SK-N-SH (cell line): ENCODE data around the gene SCTR. TPM values are rescaled to one million over a fixed set of nuclear protein-coding genes. Genes with fewer than 3 reads are reported as not detected.

Source experiments
- CTCF ChIA-PET: fragments of 300-600, 350-600 bp; formaldehyde crosslinking; extraction: SDS; loops from one replicate; lab custom pipeline; 2021; lab: Yijun Ruan, JAX
- POLR2A ChIA-PET: fragments of 350-600 bp; sonication (Branson Sonifier 250); formaldehyde crosslinking; extraction: SDS; loops from one replicate; lab custom pipeline; 2020; ENCODE audit warnings: antibody characterized with exemption, inconsistent platforms; lab: Yijun Ruan, JAX
- DNase-seq: peaks from one replicate; pipeline ENCODE4 v3.0.0; 2012
- H2AFZ ChIP-seq: fragments of 200-600 bp; sonication (generic); 2 replicates; pipeline ENCODE4 v1.8.1; 2016; ENCODE audit warnings: antibody characterized with exemption, mild to moderate bottlenecking, low read depth
- H3F3A ChIP-seq: fragments of 200-600 bp; sonication (generic); replicated peaks from 2 replicates; pipeline ENCODE3; 2016; ENCODE audit warnings: antibody characterized with exemption, mild to moderate bottlenecking; ENCODE audit not compliant: insufficient read depth
- H3K27ac ChIP-seq, 2 experiments: fragments of 200-500 bp in 1 of 2; fragments of 200-600 bp in 1 of 2; sonication (Bioruptor generic) in 1 of 2; sonication (generic), shearing (Covaris generic) in 1 of 2; 2 replicates each; pipeline versions ENCODE4 v1.5.1 to v1.6.1; 2014 to 2016; ENCODE audit warnings: low read depth in 2 of 2, inconsistent platforms in 1 of 2, low read length in 1 of 2, mild to moderate bottlenecking in 1 of 2, mixed read lengths in 1 of 2
- H3K27me3 ChIP-seq: fragments of 200-600 bp; sonication (generic), shearing (Covaris generic); 2 replicates; pipeline ENCODE4 v1.6.1; 2016; ENCODE audit warnings: mixed run types; ENCODE audit not compliant: insufficient read depth
- H3K36me3 ChIP-seq, 2 experiments: fragments of 200-500 bp in 1 of 2; fragments of 200-600 bp in 1 of 2; sonication (Bioruptor generic) in 1 of 2; sonication (generic) in 1 of 2; replicated peaks in 1 of 2; 2 replicates each; pipeline versions ENCODE3 to v1.5.1; 2014 to 2016; ENCODE audit warnings: low read length in 1 of 2, mild to moderate bottlenecking in 1 of 2; ENCODE audit not compliant: insufficient read depth in 2 of 2, control insufficient read depth in 1 of 2
- H3K4me1 ChIP-seq, 2 experiments: fragments of 200-500 bp in 1 of 2; fragments of 200-600 bp in 1 of 2; sonication (Bioruptor generic) in 1 of 2; sonication (generic), shearing (Covaris generic) in 1 of 2; 2 replicates each; pipeline versions ENCODE4 v1.5.1 to v1.6.1; 2014 to 2016; ENCODE audit warnings: low read depth in 1 of 2, low read length in 1 of 2, mixed run types in 1 of 2; ENCODE audit not compliant: insufficient read depth in 2 of 2, control insufficient read depth in 1 of 2
- H3K4me2 ChIP-seq: fragments of 200-600 bp; sonication (generic), shearing (Covaris generic); 2 replicates; pipeline ENCODE4 v1.6.1; 2017; ENCODE audit warnings: mixed run types
- H3K4me3 ChIP-seq, 2 experiments: fragments of 200-500 bp in 1 of 2; fragments of 200-600 bp in 1 of 2; sonication (Bioruptor generic) in 1 of 2; sonication (generic), shearing (Covaris generic) in 1 of 2; 2 replicates each; pipeline versions ENCODE4 v1.5.1 to v1.8.1; 2014 to 2016; ENCODE audit warnings: low read depth in 2 of 2, inconsistent platforms in 1 of 2, low read length in 1 of 2, mild to moderate bottlenecking in 1 of 2, mixed read lengths in 1 of 2, moderate library complexity in 1 of 2
- H3K79me2 ChIP-seq: fragments of 200-600 bp; sonication (generic); 2 replicates; pipeline ENCODE4 v1.8.1; 2017; ENCODE audit warnings: mild to moderate bottlenecking; ENCODE audit not compliant: insufficient read depth
- H3K9ac ChIP-seq: fragments of 200-600 bp; sonication (generic); 2 replicates; pipeline ENCODE4 v1.6.1; 2017; ENCODE audit warnings: mixed run types
- H3K9me2 ChIP-seq: fragments of 200-600 bp; sonication (generic); 2 replicates; pipeline ENCODE4 v1.6.1; 2017; ENCODE audit warnings: mixed run types
- H3K9me3 ChIP-seq: fragments of 200-600 bp; sonication (generic); 2 replicates; pipeline ENCODE4 v1.6.1; 2017; ENCODE audit warnings: mixed run types, mild to moderate bottlenecking, moderate library complexity
- H4K20me1 ChIP-seq: fragments of 200-600 bp; sonication (generic); 2 replicates; pipeline ENCODE4 v1.6.1; 2017; ENCODE audit warnings: mild to moderate bottlenecking, mixed run types; ENCODE audit not compliant: insufficient read depth
- CHD2 ChIP-seq: fragments of 150-350 bp; IDR thresholded peaks from 2 replicates; pipeline ENCODE4 v1.6.1; 2018; ENCODE audit warnings: low read length; ENCODE audit not compliant: partially characterized antibody
- ELF1 ChIP-seq: IDR thresholded peaks from 2 replicates; pipeline ENCODE4 v1.4.0; 2012
- EP300 ChIP-seq, 2 experiments: IDR thresholded peaks; 2 replicates each; pipeline versions ENCODE4 v1.4.0 to v1.6.1; 2012; ENCODE audit warnings: borderline replicate concordance in 1 of 2, low read depth in 1 of 2, low read length in 1 of 2
- EZH2phosphoT487 ChIP-seq: fragments of 200-600 bp; sonication (generic); IDR thresholded peaks from 2 replicates; pipeline ENCODE4 v1.6.1; 2017; ENCODE audit warnings: low read depth, mixed run types, mild to moderate bottlenecking, antibody characterized with exemption, moderate library complexity, borderline replicate concordance
- FOSL2 ChIP-seq: IDR thresholded peaks from 2 replicates; pipeline ENCODE4 v1.4.0; 2012; ENCODE audit warnings: low read depth, mild to moderate bottlenecking, moderate library complexity, borderline replicate concordance
- FOXM1 ChIP-seq: IDR thresholded peaks from 2 replicates; pipeline ENCODE4 v1.4.0; 2012; ENCODE audit warnings: low read depth, mild to moderate bottlenecking
- GABPA ChIP-seq: IDR thresholded peaks from 2 replicates; pipeline ENCODE4 v1.4.0; 2012; ENCODE audit warnings: low read depth, mild to moderate bottlenecking
- IRF3 ChIP-seq: fragments of 150-350 bp; IDR thresholded peaks from 2 replicates; pipeline ENCODE4 v1.6.1; 2016; ENCODE audit warnings: mild to moderate bottlenecking, low read depth, low read length
- MAX ChIP-seq: IDR thresholded peaks from 2 replicates; pipeline ENCODE4 v1.4.0; 2012; ENCODE audit warnings: low read depth
- NRF1 ChIP-seq: IDR thresholded peaks from 2 replicates; pipeline ENCODE4 v1.6.1; 2012; ENCODE audit warnings: low read depth, mild to moderate bottlenecking, low read length
- POLR2AphosphoS5 ChIP-seq: IDR thresholded peaks from 2 replicates; pipeline ENCODE4 v1.6.1; 2012; ENCODE audit warnings: low read depth, low read length
- RAD21 ChIP-seq: IDR thresholded peaks from 2 replicates; pipeline ENCODE4 v1.6.1; 2012; ENCODE audit warnings: mild to moderate bottlenecking, low read length
- RCOR1 ChIP-seq: fragments of 150-350 bp; IDR thresholded peaks from 2 replicates; pipeline ENCODE4 v1.6.1; 2017; ENCODE audit warnings: antibody characterized with exemption, low read length
- RXRA ChIP-seq: IDR thresholded peaks from 2 replicates; pipeline ENCODE4 v1.4.0; 2012; ENCODE audit warnings: low read depth, mild to moderate bottlenecking, borderline replicate concordance
- SIN3A ChIP-seq: IDR thresholded peaks from 2 replicates; pipeline ENCODE4 v1.6.1; 2012; ENCODE audit warnings: low read depth, mild to moderate bottlenecking, low read length, moderate library complexity, borderline replicate concordance
- USF1 ChIP-seq: IDR thresholded peaks from 2 replicates; pipeline ENCODE4 v1.4.0; 2012; ENCODE audit warnings: low read depth, borderline replicate concordance
- YY1 ChIP-seq: IDR thresholded peaks from 2 replicates; pipeline ENCODE4 v1.4.0; 2012; ENCODE audit warnings: low read depth, mild to moderate bottlenecking
- WGBS: methylation state at CpG from one replicate; pipeline ENCODE4 v1.1.6; 2017; ENCODE audit warnings: low lambda C conversion rate; 5-methylcytosine and 5-hydroxymethylcytosine counted together
- polyA plus RNA-seq, 3 experiments: library from polyadenylated mRNA; depleted of rRNA; stranded (reverse); fragments of >200 nt; gene quantifications; 2 replicates each; pipeline ENCODE4 v1.2.3, GENCODE V29; 2012

The SCTR gene
- polyA plus RNA-seq, 1 of the 3 experiments (the other 2 are of a cell fraction), result not detected

- Histone ChIP-seq H3K4me2 (no peak overlapping the region), H3K4me3 (no peak overlapping the region), H3K79me2 (no peaks in the 10 kb centered on the region), H3K27ac (no peak overlapping the region), H2AFZ (no peak overlapping the region), H3K36me3 (no peaks in the 10 kb centered on the region), H3K9me2 (no peaks in the 10 kb centered on the region), H4K20me1 (no peaks in the 10 kb centered on the region), H3F3A (no peaks in the 10 kb centered on the region), H3K9me3 (no peaks in the 10 kb centered on the region), H3K27me3 (no peaks in the 10 kb centered on the region), H3K4me1 (peaks cover 0 to 11% of the 10 kb centered on the region in 2 experiments; a peak in 1 of 4 replicates), H3K9ac (no peak overlapping the region)
- TF ChIP-seq EZH2phosphoT487, result no peak
- TF ChIP-seq FOSL2, result no peak
- no peak for TF ChIP-seq RCOR1
- TF ChIP-seq MAX, result no peak
- TF ChIP-seq EP300 (IDR thresholded peaks at IDR 0.05; ENCODE audit: borderline replicate concordance in 1 of 2, low read depth in 1 of 2, low read length in 1 of 2), result no peak
- TF ChIP-seq SIN3A, result no peak
- TF ChIP-seq YY1, result no peak
- no peak for TF ChIP-seq POLR2AphosphoS5
- TF ChIP-seq ELF1, result no peak
- no peak for TF ChIP-seq GABPA
- TF ChIP-seq CHD2, result no peak
- no peak for TF ChIP-seq NRF1
- TF ChIP-seq RAD21, result no peak
- no peak for TF ChIP-seq USF1
- no peak for TF ChIP-seq RXRA
- TF ChIP-seq FOXM1, result no peak
- TF ChIP-seq IRF3, result no peak
- CTCF ChIA-PET, result interaction anchor here (0.8 to 4.0 kb wide), 33 partner anchors 9 to 228 kb away, joined by 3 to 95 read pairs (median 9); partner anchors contain the start of genes SCTR and TMEM37
- DNase-seq, result no peak
- 72% methylated on average over 9 of the region's 9 CpGs for WGBS
- POLR2A ChIA-PET, result no interaction called here
Observed at GRCh38 chr2:119475225-119475856, 48.9 kb downstream of the SCTR start.
